ENCODE data around the gene FBXL4.
A peak's percentile ranks its signal among the peaks of the same experiment; 100 is the strongest.

The FBXL4 gene

GRCh38 chr6:98841621-98842341, 106.0 kb downstream of the FBXL4 start:
- no peak overlapping the region for H3K27ac ChIP-seq
- DNase-seq (ENCODE audit: low read depth, low spot score), result no peak

- no peak for DNase-seq (ENCODE audit: low read depth, low spot score)
- no peak overlapping the region for H3K27ac ChIP-seq
Observed at GRCh38 chr6:98840996-98841513, 106.7 kb downstream of the FBXL4 start.

- DNase-seq (ENCODE audit: low read depth, low spot score), result no peak
- H3K27ac ChIP-seq, result no peak overlapping the region
Observed at GRCh38 chr6:98840385-98840784, 107.4 kb downstream of the FBXL4 start.

GRCh38 chr6:98839781-98840361, 107.9 kb downstream of the FBXL4 start:
- no peak overlapping the region for H3K27ac ChIP-seq
- no peak for DNase-seq (ENCODE audit: low read depth, low spot score)

GRCh38 chr6:98838975-98839374, 108.8 kb downstream of the FBXL4 start:
- H3K27ac ChIP-seq, result no peak overlapping the region
- no peak for DNase-seq (ENCODE audit: low read depth, low spot score)

GRCh38 chr6:98838032-98838431, 109.7 kb downstream of the FBXL4 start:
- DNase-seq (ENCODE audit: low read depth, low spot score), result no peak
- H3K27ac ChIP-seq, result no peak overlapping the region

GRCh38 chr6:98836962-98837944, 110.5 kb downstream of the FBXL4 start:
- no peak for DNase-seq (ENCODE audit: low read depth, low spot score)
- no peak overlapping the region for H3K27ac ChIP-seq

- DNase-seq (ENCODE audit: low read depth, low spot score), result no peak
- H3K27ac ChIP-seq, result no peak overlapping the region
Observed at GRCh38 chr6:98836025-98836961, 111.5 kb downstream of the FBXL4 start.

GRCh38 chr6:98835149-98836024, 112.4 kb downstream of the FBXL4 start:
- no peak for DNase-seq (ENCODE audit: low read depth, low spot score)
- H3K27ac ChIP-seq, result no peak overlapping the region

- DNase-seq (ENCODE audit: low read depth, low spot score), result peak; percentile 5
- no peak within 1 kb of the TSS for H3K27ac ChIP-seq
Observed at GRCh38 chr6:98834060-98835031, 113.4 kb downstream of the FBXL4 start, which contains the start of gene POU3F2. TSS of gene POU3F2 (plus strand) at chr6:98834574. CDS start at chr6:98834874, 300 bp downstream.

GRCh38 chr6:98833307-98834059, 114.3 kb downstream of the FBXL4 start:
- DNase-seq (ENCODE audit: low read depth, low spot score), result no peak
- no peak overlapping the region for H3K27ac ChIP-seq

GRCh38 chr6:98833057-98833306, 114.8 kb downstream of the FBXL4 start:
- DNase-seq (ENCODE audit: low read depth, low spot score), result no peak
- H3K27ac ChIP-seq, result no peak overlapping the region

GRCh38 chr6:98832284-98833056, 115.3 kb downstream of the FBXL4 start:
- peak; percentile 74 for DNase-seq (ENCODE audit: low read depth, low spot score)
- H3K27ac ChIP-seq, result no peak overlapping the region

- DNase-seq (ENCODE audit: low read depth, low spot score), result no peak
- H3K27ac ChIP-seq, result no peak overlapping the region
Observed at GRCh38 chr6:98831959-98832283, 115.8 kb downstream of the FBXL4 start.

GRCh38 chr6:98831057-98831958, 116.4 kb downstream of the FBXL4 start:
- DNase-seq (ENCODE audit: low read depth, low spot score), result no peak
- H3K27ac ChIP-seq, result no peak overlapping the region

Data from epithelial cell of prostate (primary cell).